DMS79 (cell line): Measurements from ENCODE around the gene C1RL.
"Not testable (repeated sequence)": the region's sequence is repeated elsewhere in the genome, so short reads cannot be mapped to it uniquely, and the experiment has no call there.

ENCODE experiments used
- DNase-seq: peaks from one replicate; lab custom pipeline; 2025; lab: John Stamatoyannopoulos, UW

The C1RL gene

GRCh38 chr12:7114851-7115250 lies 5.8 kb upstream of the C1RL start:
- DNase-seq = no peak

- DNase-seq = no peak
Observed at GRCh38 chr12:7114008-7114407, 5.0 kb upstream of the C1RL start.

- DNase-seq = no peak
Observed at GRCh38 chr12:7113389-7113871, 4.4 kb upstream of the C1RL start.

- DNase-seq = no peak
Observed at GRCh38 chr12:7112041-7112440, 3.0 kb upstream of the C1RL start.

- DNase-seq = no peak
Observed at GRCh38 chr12:7110661-7111060, 1.6 kb upstream of the C1RL start.

- DNase-seq = no peak
Observed at GRCh38 chr12:7109572-7109920, 532 bp upstream of the C1RL start.

- DNase-seq = peak; percentile 70
Observed at GRCh38 chr12:7108003-7108795, 815 bp downstream of the C1RL start.

GRCh38 chr12:7107636-7108002 lies 1.4 kb downstream of the C1RL start:
- DNase-seq = no peak

GRCh38 chr12:7107181-7107580 lies 1.8 kb downstream of the C1RL start:
- DNase-seq = not testable (repeated sequence)

- DNase-seq = no peak
Observed at GRCh38 chr12:7106082-7106481, 2.9 kb downstream of the C1RL start.

GRCh38 chr12:7103837-7104584 lies 5.0 kb downstream of the C1RL start:
- no peak for DNase-seq

- DNase-seq = no peak
Observed at GRCh38 chr12:7102582-7102981, 6.4 kb downstream of the C1RL start.

GRCh38 chr12:7101694-7102131 lies 7.3 kb downstream of the C1RL start:
- DNase-seq = no peak

- no peak for DNase-seq
Observed at GRCh38 chr12:7101047-7101693, 7.8 kb downstream of the C1RL start.

GRCh38 chr12:7100239-7100638 lies 8.8 kb downstream of the C1RL start:
- DNase-seq = no peak

GRCh38 chr12:7099290-7099996 lies 9.6 kb downstream of the C1RL start:
- no peak for DNase-seq

- peak; percentile 47 for DNase-seq
Observed at GRCh38 chr12:7096979-7097378, 12.0 kb downstream of the C1RL start.

GRCh38 chr12:7096006-7096932 lies 12.7 kb downstream of the C1RL start:
- DNase-seq = no peak

GRCh38 chr12:7093892-7094291 lies 15.1 kb downstream of the C1RL start:
- DNase-seq = no peak

GRCh38 chr12:7093486-7093885 lies 15.5 kb downstream of the C1RL start:
- no peak for DNase-seq

- no peak for DNase-seq
Observed at GRCh38 chr12:7092986-7093460, 16.0 kb downstream of the C1RL start.
